ENCODE results near the gene ELOVL1. TPM values are rescaled to one million over a fixed set of nuclear protein-coding genes. Genes with fewer than 3 reads are reported as not detected.
"Not testable (repeated sequence)": the region's sequence is repeated elsewhere in the genome, so short reads cannot be mapped to it uniquely, and the experiment has no call there.

ELOVL1 gene
- total RNA-seq (25.4 TPM), polyA plus RNA-seq (ENCODE audit: insufficient read depth in 1 of 8, insufficient read length in 8 of 8, low replicate concordance in 1 of 8) (10 to 100 TPM; 37.1 to 51.1 (median 39.6) TPM)
- long read RNA-seq, donor 1, partial matches to known transcripts = 0 of 3 reads
- long read RNA-seq, donor 1, other reads (novel, unspliced or antisense) = 0 of 3 reads
- long read RNA-seq, donor 2, partial matches to known transcripts = 0 of 3 reads
- long read RNA-seq, donor 2, other reads (novel, unspliced or antisense) = 0 of 3 reads
- long read RNA-seq, donor 3, transcript ELOVL1-201 (8 exons, 1,477 nt) = major isoform, 9 of 9 reads
- long read RNA-seq, donor 3, partial matches to known transcripts = 0 of 9 reads
- long read RNA-seq, donor 3, other reads (novel, unspliced or antisense) = 0 of 9 reads
- long read RNA-seq, donor 4, transcript ELOVL1-201 (8 exons, 1,477 nt) = major isoform, 12 of 19 reads
- long read RNA-seq, donor 4, partial matches to known transcripts = 7 of 19 reads
- long read RNA-seq, donor 4, other reads (novel, unspliced or antisense) = 0 of 19 reads
- long read RNA-seq, donor 5, transcript ELOVL1-201 (8 exons, 1,477 nt) = major isoform, 21 of 42 reads
- long read RNA-seq, donor 5, partial matches to known transcripts = 7 of 42 reads
- long read RNA-seq, donor 5, other reads (novel, unspliced or antisense) = 12 of 42 reads
- long read RNA-seq, donor 6, transcript ELOVL1-201 (8 exons, 1,477 nt) = major isoform, 10 of 17 reads
- long read RNA-seq, donor 6, partial matches to known transcripts = 5 of 17 reads
- long read RNA-seq, donor 6, other reads (novel, unspliced or antisense) = 0 of 17 reads
- long read RNA-seq, donor 7, transcript ELOVL1-201 (8 exons, 1,477 nt) = major isoform, 15 of 16 reads
- long read RNA-seq, donor 7, partial matches to known transcripts = 0 of 16 reads
- long read RNA-seq, donor 7, other reads (novel, unspliced or antisense) = 0 of 16 reads
- long read RNA-seq, donor 8, transcript ELOVL1-201 (8 exons, 1,477 nt) = major isoform, 6 of 11 reads
- long read RNA-seq, donor 8, partial matches to known transcripts = 0 of 11 reads
- long read RNA-seq, donor 8, other reads (novel, unspliced or antisense) = 0 of 11 reads
- long read RNA-seq, donor 9, transcript ELOVL1-201 (8 exons, 1,477 nt) = major isoform, 8 of 8 reads
- long read RNA-seq, donor 9, partial matches to known transcripts = 0 of 8 reads
- long read RNA-seq, donor 9, other reads (novel, unspliced or antisense) = 0 of 8 reads
- long read RNA-seq, donor 10, transcript ELOVL1-201 (8 exons, 1,477 nt) = major isoform, 15 of 18 reads
- long read RNA-seq, donor 10, partial matches to known transcripts = 0 of 18 reads
- long read RNA-seq, donor 10, other reads (novel, unspliced or antisense) = 0 of 18 reads
- long read RNA-seq, donor 11, transcript ELOVL1-201 (8 exons, 1,477 nt) = major isoform, 9 of 9 reads
- long read RNA-seq, donor 11, partial matches to known transcripts = 0 of 9 reads
- long read RNA-seq, donor 11, other reads (novel, unspliced or antisense) = 0 of 9 reads

DNA sequence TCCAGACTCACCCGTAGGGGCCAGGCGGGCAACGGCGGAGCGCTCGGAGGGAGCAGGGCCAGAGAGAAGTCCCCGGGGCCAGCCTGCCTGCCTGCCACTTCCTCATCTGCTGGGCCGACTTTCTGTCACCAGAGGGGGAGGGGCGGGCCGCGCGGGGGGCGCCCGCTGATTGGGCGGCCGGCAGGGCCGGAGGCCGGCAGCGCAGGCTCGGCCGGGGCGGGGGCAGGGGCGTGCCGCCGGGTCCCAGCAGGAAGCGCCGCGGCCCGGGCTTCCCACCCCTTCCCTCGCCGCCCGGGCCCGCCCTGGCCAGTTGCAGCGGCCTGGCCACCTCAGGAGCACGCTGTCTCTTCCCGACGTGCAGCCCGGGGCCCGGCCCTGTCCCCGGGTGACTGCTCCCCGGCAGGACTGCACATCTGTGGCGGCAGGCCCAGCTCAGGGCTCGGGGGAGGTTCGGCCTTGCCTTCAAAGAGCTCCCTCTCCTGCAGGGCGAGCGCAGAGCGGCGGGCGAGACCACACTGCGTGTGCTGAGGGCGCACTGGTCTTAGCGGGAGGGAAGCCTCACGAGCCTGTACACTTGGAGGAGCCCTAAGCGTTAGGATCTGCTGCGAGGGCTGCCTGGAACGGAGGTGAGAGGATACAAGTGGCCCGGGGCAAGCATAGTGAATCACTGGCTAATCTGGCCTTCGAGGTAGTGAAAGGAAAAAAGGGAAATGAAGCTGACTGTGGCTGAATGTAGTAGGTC, at the start of gene ELOVL1:
TSS of gene ELOVL1 (minus strand) at position 108 of the 742 bp plus-strand sequence. CDS start 2,402 bp downstream, outside the sequence.
- Histone ChIP-seq H3K36me3 (ENCODE audit: control insufficient read depth, insufficient read depth, low read length) (peaks cover 28% of the 10 kb centered on the region), H3K9me3 (replicated peaks; ENCODE audit: control insufficient read depth, low read depth, low read length) (no peaks in the 10 kb centered on the region), H3K27me3 (ENCODE audit: control insufficient read depth, insufficient read depth, low read length) (no peaks in the 10 kb centered on the region), H3K27ac (ENCODE audit: low read length) (peak within 1 kb of the TSS; percentile 84), H3K4me1 (ENCODE audit: control insufficient read depth, insufficient read depth, low read length) (peaks cover 26% of the 10 kb centered on the region), H3K4me3 (ENCODE audit: low read length) (peak within 1 kb of the TSS; percentile 68)
- DNase-seq = peak; percentile 95
- WGBS (ENCODE audit: insufficient coverage) = 0% methylated on average over 56 of the region's 58 CpGs

- Histone ChIP-seq H3K36me3 (ENCODE audit: control insufficient read depth, insufficient read depth, low read length) (peaks cover 66% of the 10 kb centered on the region), H3K4me1 (ENCODE audit: control insufficient read depth, insufficient read depth, low read length) (no peaks in the 10 kb centered on the region), H3K27ac (ENCODE audit: low read length) (no peak overlapping the region), H3K27me3 (ENCODE audit: control insufficient read depth, insufficient read depth, low read length) (no peaks in the 10 kb centered on the region), H3K9me3 (replicated peaks; ENCODE audit: control insufficient read depth, low read depth, low read length) (no peaks in the 10 kb centered on the region), H3K4me3 (ENCODE audit: low read length) (no peak overlapping the region)
- WGBS (ENCODE audit: insufficient coverage) = 71% methylated on average over 5 of the region's 5 CpGs
- DNase-seq = no peak
Measured at GRCh38 chr1:43415901-43416300, 48.1 kb upstream of the ELOVL1 start.

- peaks cover 55% of the 10 kb centered on the region for H3K36me3 ChIP-seq (ENCODE audit: control insufficient read depth, insufficient read depth, low read length)
- H3K4me1 ChIP-seq (ENCODE audit: control insufficient read depth, insufficient read depth, low read length) = no peaks in the 10 kb centered on the region
- no peaks in the 10 kb centered on the region for H3K9me3 ChIP-seq (replicated peaks; ENCODE audit: control insufficient read depth, low read depth, low read length)
- no peaks in the 10 kb centered on the region for H3K27me3 ChIP-seq (ENCODE audit: control insufficient read depth, insufficient read depth, low read length)
- H3K27ac ChIP-seq (ENCODE audit: low read length) = no peak overlapping the region
- WGBS (ENCODE audit: insufficient coverage) = 78% methylated on average over 5 of the region's 5 CpGs
- DNase-seq = peak; percentile 58
- H3K4me3 ChIP-seq (ENCODE audit: low read length) = no peak overlapping the region
Measured at GRCh38 chr1:43414634-43415223, 46.9 kb upstream of the ELOVL1 start.

- H3K36me3 ChIP-seq (ENCODE audit: control insufficient read depth, insufficient read depth, low read length) = peaks cover 49% of the 10 kb centered on the region
- H3K27ac ChIP-seq (ENCODE audit: low read length); DNase-seq; H3K9me3 ChIP-seq (replicated peaks; ENCODE audit: control insufficient read depth, low read depth, low read length); H3K4me1 ChIP-seq (ENCODE audit: control insufficient read depth, insufficient read depth, low read length); H3K4me3 ChIP-seq (ENCODE audit: low read length); H3K27me3 ChIP-seq (ENCODE audit: control insufficient read depth, insufficient read depth, low read length): not testable (repeated sequence)
- WGBS (ENCODE audit: insufficient coverage) = no CpG with 5 or more reads among the region's 1 CpG
Measured at GRCh38 chr1:43413426-43413825, 45.6 kb upstream of the ELOVL1 start.

DNA sequence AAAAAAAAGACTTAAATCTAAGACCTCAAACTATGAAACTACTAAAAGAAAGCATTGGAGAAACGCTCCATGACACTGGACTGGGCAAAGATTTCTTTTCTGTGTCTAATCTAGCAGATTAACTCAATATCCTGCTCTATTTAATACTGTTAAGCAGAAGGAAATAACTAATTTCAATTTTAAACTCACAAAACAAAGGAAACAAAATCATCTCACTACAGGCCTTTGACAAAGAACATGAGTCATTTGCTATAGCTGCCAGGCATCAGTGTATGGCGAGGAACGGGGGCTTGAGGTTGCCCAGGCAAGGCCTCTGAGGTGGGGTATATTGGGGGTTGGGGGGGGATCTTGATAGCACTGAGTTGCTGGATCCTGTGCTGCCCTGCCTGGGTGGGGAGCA, 42.8 kb upstream of the ELOVL1 start:
- Histone ChIP-seq H3K36me3 (ENCODE audit: control insufficient read depth, insufficient read depth, low read length) (peaks cover 48% of the 10 kb centered on the region), H3K27ac (ENCODE audit: low read length) (no peak overlapping the region), H3K4me3 (ENCODE audit: low read length) (no peak overlapping the region), H3K4me1 (ENCODE audit: control insufficient read depth, insufficient read depth, low read length) (no peaks in the 10 kb centered on the region), H3K9me3 (replicated peaks; ENCODE audit: control insufficient read depth, low read depth, low read length) (no peaks in the 10 kb centered on the region), H3K27me3 (ENCODE audit: control insufficient read depth, insufficient read depth, low read length) (no peaks in the 10 kb centered on the region)
- DNase-seq = no peak
- WGBS (ENCODE audit: insufficient coverage) = no CpG with 5 or more reads among the region's 3 CpGs

GRCh38 chr1:43405876-43406234, 38.0 kb upstream of the ELOVL1 start:
- no peak for DNase-seq
- WGBS (ENCODE audit: insufficient coverage) = 100% methylated on average over 2 of the region's 2 CpGs
- no peak overlapping the region for H3K4me3 ChIP-seq (ENCODE audit: low read length)
- no peaks in the 10 kb centered on the region for H3K27me3 ChIP-seq (ENCODE audit: control insufficient read depth, insufficient read depth, low read length)
- peaks cover 64% of the 10 kb centered on the region for H3K36me3 ChIP-seq (ENCODE audit: control insufficient read depth, insufficient read depth, low read length)
- H3K27ac ChIP-seq (ENCODE audit: low read length) = no peak overlapping the region
- H3K4me1 ChIP-seq (ENCODE audit: control insufficient read depth, insufficient read depth, low read length) = no peaks in the 10 kb centered on the region
- no peaks in the 10 kb centered on the region for H3K9me3 ChIP-seq (replicated peaks; ENCODE audit: control insufficient read depth, low read depth, low read length)

DNA sequence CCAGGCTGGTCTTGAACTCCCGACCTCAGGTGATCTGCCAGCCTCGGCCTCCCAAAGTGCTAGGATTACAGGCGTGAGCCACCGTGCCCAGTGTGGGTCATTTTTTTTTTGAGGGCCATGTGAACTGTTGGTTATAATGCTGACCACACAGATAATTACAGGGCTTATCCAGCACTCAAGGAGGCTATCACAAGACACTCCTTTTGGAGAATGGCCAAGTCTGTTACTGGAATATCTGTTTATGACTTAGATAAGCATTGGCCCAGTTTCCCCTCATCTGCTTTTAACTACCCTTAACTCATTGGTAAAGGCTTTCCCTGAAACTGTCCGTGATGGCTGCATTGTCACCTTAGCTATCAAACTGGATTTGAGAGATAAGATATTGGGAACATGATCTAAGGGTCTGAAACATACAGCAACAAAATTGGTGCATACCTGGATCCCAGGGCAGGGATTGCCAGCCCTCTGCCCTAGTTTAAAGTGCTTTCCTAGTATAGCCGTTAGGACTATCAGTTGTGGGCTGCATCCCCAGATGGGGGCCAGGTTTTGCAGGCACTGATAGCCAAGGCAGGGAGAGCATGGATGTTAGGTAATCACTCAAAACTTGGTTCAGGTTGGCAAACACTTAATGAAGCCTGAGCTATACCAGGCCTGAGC, 37.5 kb upstream of the ELOVL1 start:
- Histone ChIP-seq H3K9me3 (replicated peaks; ENCODE audit: control insufficient read depth, low read depth, low read length) (no peaks in the 10 kb centered on the region), H3K27me3 (ENCODE audit: control insufficient read depth, insufficient read depth, low read length) (no peaks in the 10 kb centered on the region), H3K4me3 (ENCODE audit: low read length) (no peak overlapping the region), H3K27ac (ENCODE audit: low read length) (no peak overlapping the region), H3K36me3 (ENCODE audit: control insufficient read depth, insufficient read depth, low read length) (peaks cover 64% of the 10 kb centered on the region), H3K4me1 (ENCODE audit: control insufficient read depth, insufficient read depth, low read length) (no peaks in the 10 kb centered on the region)
- WGBS (ENCODE audit: insufficient coverage) = 94% methylated on average over 4 of the region's 6 CpGs
- no peak for DNase-seq

DNA sequence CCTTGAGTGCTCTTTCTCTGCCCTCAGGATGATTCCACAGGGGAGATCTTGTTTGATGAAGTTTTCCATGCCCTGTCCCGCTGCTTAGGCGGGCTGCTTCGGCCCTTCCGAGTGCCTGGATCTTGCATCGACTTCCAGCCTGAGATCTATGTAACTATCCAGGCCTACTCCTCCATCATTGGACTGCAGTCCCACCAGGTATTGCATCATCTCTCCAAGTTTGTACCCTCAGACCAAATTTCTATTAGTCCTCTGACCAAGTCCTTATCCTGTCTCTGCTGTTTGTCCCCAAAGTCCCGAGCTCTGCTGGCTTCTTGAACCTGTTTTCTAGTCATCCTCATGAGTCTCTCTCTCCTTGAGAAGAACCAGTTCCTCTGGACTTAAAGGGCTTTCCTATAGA, 36.5 kb upstream of the ELOVL1 start:
- H3K36me3 ChIP-seq (ENCODE audit: control insufficient read depth, insufficient read depth, low read length) = peaks cover 64% of the 10 kb centered on the region
- no peaks in the 10 kb centered on the region for H3K9me3 ChIP-seq (replicated peaks; ENCODE audit: control insufficient read depth, low read depth, low read length)
- no peaks in the 10 kb centered on the region for H3K27me3 ChIP-seq (ENCODE audit: control insufficient read depth, insufficient read depth, low read length)
- H3K4me1 ChIP-seq (ENCODE audit: control insufficient read depth, insufficient read depth, low read length) = no peaks in the 10 kb centered on the region
- 94% methylated on average over 5 of the region's 6 CpGs for WGBS (ENCODE audit: insufficient coverage)
- H3K27ac ChIP-seq (ENCODE audit: low read length) = no peak overlapping the region
- DNase-seq = no peak
- no peak overlapping the region for H3K4me3 ChIP-seq (ENCODE audit: low read length)
